Heart left ventricle (tissue), 13 donors: Measurements from ENCODE around the gene RFC3.

ENCODE experiments used
- POLR2A ChIP-seq, 2 donors: fragments of 450-650 bp; IDR thresholded peaks; one replicate each; pipeline ENCODE4 v1.6.1; 2017; ENCODE audit warnings: antibody characterized with exemption in 2 of 2, mild to moderate bottlenecking in 2 of 2, moderate library complexity in 2 of 2
- TF ChIP-seq, protein P1 (sequence below), 12 donors: fragments of 200-600 bp; sonication (generic) in 4 of 12; IDR thresholded peaks; one replicate each; pipeline versions ENCODE4 v1.5.0 to v1.8.0; 2018 to 2022; ENCODE audit warnings: antibody characterized with exemption in 12 of 12, mild to moderate bottlenecking in 5 of 12
- donor health status: ischemic (EF 13 %, LVEDD 7.1; RV severe dilation, severe dysfunction).
- donor health status: DM: no; HTN: yes; CAD: no.
- donor health status: DM: no; HTN: no; CAD: no.
- donor health status: ischemic (EF 25% LVEDD 6.9; RV normal size, moderate dysfunction).
- donor health status: ischemic (EF 25% LVEDD 5.7; RV mildly dilated, moderate dysfunction).
- donor health status: ischemic (EF 35%, LVEDD 5.7; RV mildly dilated, moderate dysfunction).
- donor health status: nonischemic (EF 11% LVEDD 7.7; RV severe dilation, severe dysfunction).
- donor health status: DM: yes; HTN: yes; CAD: no.
- donor health status: PGD.
- donor health status: ischemic (EF 29% LVEDD 5.4; RV normal size, mild dysfunction).
- donor health status: nonischemic (EF 23%, LVEDD 6.1; RV moderate dilation, normal function).

DNA sequence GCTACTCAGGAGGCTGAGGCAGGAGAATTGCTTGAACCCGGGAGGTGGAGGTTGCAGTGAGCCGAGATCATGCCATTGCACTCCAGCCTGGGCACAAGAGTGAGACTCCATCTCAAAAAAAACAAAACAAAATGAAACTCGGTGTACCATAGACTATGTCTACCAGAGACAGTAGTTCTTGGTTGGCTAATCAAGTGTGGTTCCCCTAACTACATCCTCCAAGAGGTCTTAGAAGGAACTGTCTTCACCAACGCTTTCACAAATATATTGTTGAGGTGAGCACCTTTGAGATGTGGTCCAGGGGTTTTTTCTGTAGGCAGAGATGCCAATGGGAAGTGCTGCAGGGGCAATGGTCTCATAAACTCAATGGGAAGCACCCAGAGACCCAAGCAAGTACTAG, 48.0 kb downstream of the RFC3 start:
- no peak for TF ChIP-seq POLR2A (IDR thresholded peaks at IDR 0.05)
- TF ChIP-seq, protein P1, sequence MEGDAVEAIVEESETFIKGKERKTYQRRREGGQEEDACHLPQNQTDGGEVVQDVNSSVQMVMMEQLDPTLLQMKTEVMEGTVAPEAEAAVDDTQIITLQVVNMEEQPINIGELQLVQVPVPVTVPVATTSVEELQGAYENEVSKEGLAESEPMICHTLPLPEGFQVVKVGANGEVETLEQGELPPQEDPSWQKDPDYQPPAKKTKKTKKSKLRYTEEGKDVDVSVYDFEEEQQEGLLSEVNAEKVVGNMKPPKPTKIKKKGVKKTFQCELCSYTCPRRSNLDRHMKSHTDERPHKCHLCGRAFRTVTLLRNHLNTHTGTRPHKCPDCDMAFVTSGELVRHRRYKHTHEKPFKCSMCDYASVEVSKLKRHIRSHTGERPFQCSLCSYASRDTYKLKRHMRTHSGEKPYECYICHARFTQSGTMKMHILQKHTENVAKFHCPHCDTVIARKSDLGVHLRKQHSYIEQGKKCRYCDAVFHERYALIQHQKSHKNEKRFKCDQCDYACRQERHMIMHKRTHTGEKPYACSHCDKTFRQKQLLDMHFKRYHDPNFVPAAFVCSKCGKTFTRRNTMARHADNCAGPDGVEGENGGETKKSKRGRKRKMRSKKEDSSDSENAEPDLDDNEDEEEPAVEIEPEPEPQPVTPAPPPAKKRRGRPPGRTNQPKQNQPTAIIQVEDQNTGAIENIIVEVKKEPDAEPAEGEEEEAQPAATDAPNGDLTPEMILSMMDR (IDR thresholded peaks at IDR 0.05): no peak
